NB4 (cell line): ENCODE measurements around the gene EXOC6.

ENCODE experiments used
- DNase-seq: peaks from one replicate; pipeline ENCODE4 v3.0.0; 2010; ENCODE audit warnings: low read depth
- H3K4me3 ChIP-seq: one replicate; pipeline ENCODE4 v1.5.1; 2011; ENCODE audit warnings: mild to moderate bottlenecking, low read depth, low read length, moderate library complexity
- CTCF ChIP-seq: IDR thresholded peaks from one replicate; pipeline ENCODE4 v1.5.1; 2012; ENCODE audit warnings: low read depth, low read length
- MAX ChIP-seq: IDR thresholded peaks from 2 replicates; pipeline ENCODE4 v1.6.1; 2011; ENCODE audit warnings: low read depth, low read length
- MYC ChIP-seq: IDR thresholded peaks from 2 replicates; pipeline ENCODE4 v1.6.1; 2011; ENCODE audit warnings: low read depth, low read length
- POLR2A ChIP-seq: IDR thresholded peaks from 2 replicates; pipeline ENCODE4 v1.6.1; 2011; ENCODE audit warnings: mild to moderate bottlenecking; ENCODE audit not compliant: insufficient read length; ENCODE audit errors: extremely low read depth

Gene EXOC6

GRCh38 chr10:92993699-92994272 is 145.5 kb downstream of the EXOC6 start:
- no peak overlapping the region for H3K4me3 ChIP-seq
- DNase-seq: peak; percentile 50
- TF ChIP-seq MAX (no peak), POLR2A (no peak), CTCF (no peak), MYC (no peak)

- no peak for DNase-seq
- H3K4me3 ChIP-seq: no peak overlapping the region
- TF ChIP-seq MAX: no peak
- no peak for TF ChIP-seq CTCF
- no peak for TF ChIP-seq MYC
- no peak for TF ChIP-seq POLR2A
Measured at GRCh38 chr10:92995509-92995908, 147.2 kb downstream of the EXOC6 start.

- H3K4me3 ChIP-seq: no peak overlapping the region
- TF ChIP-seq CTCF: no peak
- no peak for TF ChIP-seq MYC
- TF ChIP-seq POLR2A: no peak
- no peak for TF ChIP-seq MAX
- DNase-seq: no peak
Measured at GRCh38 chr10:92997620-92998019, 149.3 kb downstream of the EXOC6 start.

- no peak for TF ChIP-seq MYC
- TF ChIP-seq POLR2A: no peak
- TF ChIP-seq MAX: no peak
- no peak for TF ChIP-seq CTCF
- DNase-seq: no peak
Measured at GRCh38 chr10:92999191-92999590, 150.9 kb downstream of the EXOC6 start.

GRCh38 chr10:93006435-93007039 is 158.2 kb downstream of the EXOC6 start:
- TF ChIP-seq POLR2A: no peak
- peak; percentile 66 for TF ChIP-seq CTCF
- no peak for TF ChIP-seq MYC
- no peak overlapping the region for H3K4me3 ChIP-seq
- DNase-seq: peak; percentile 56

More at GRCh38 chr10:92999191-92999590, 150.9 kb downstream of the EXOC6 start:
- H3K4me3 ChIP-seq: no peak overlapping the region
